Pons (tissue), 1 donor: ENCODE measurements around the gene FAM124A.

ENCODE experiments used
- DNase-seq: peaks from one replicate; pipeline ENCODE4 v3.0.0-alpha.2; 2016; ENCODE audit warnings: low spot score

FAM124A gene

DNA sequence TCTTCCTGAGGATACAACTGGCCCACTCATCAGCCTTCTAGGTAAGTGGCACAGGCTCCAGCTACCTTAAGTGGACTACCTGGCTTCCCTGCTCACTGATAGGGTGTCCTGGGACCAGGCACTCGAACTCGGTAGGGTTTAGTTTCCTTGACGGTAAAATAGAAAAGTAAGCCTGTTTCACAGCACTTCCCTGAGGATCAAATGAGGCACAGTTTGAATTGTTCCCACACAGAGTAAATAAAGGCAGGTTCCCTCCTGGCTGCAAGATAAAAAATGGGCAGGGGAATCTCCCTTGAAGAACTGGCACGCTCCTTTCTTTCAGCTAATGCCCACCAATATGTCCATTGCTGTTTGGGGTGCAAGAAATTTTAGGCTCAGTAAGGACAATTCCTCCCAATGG, 1.1 kb upstream of the FAM124A start:
- no peak for DNase-seq

DNA sequence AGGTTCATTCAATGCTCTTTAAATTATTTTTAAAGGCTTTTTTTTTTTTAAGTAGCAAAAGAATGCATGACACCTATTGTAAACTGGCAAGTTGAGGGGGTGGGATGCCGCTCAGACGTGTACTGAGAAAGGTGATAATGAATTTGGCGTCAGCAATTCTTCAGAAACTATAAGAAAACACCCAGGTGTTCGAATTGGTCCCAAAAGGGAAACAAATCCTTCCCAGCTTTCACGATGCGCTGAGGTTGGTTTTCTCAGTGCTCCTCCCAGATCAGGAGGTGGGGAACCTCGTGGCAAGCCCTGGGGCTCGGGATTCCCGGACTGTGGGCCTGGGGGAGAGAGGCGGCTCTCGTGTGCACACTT, 543 bp upstream of the FAM124A start:
- DNase-seq = no peak

DNA sequence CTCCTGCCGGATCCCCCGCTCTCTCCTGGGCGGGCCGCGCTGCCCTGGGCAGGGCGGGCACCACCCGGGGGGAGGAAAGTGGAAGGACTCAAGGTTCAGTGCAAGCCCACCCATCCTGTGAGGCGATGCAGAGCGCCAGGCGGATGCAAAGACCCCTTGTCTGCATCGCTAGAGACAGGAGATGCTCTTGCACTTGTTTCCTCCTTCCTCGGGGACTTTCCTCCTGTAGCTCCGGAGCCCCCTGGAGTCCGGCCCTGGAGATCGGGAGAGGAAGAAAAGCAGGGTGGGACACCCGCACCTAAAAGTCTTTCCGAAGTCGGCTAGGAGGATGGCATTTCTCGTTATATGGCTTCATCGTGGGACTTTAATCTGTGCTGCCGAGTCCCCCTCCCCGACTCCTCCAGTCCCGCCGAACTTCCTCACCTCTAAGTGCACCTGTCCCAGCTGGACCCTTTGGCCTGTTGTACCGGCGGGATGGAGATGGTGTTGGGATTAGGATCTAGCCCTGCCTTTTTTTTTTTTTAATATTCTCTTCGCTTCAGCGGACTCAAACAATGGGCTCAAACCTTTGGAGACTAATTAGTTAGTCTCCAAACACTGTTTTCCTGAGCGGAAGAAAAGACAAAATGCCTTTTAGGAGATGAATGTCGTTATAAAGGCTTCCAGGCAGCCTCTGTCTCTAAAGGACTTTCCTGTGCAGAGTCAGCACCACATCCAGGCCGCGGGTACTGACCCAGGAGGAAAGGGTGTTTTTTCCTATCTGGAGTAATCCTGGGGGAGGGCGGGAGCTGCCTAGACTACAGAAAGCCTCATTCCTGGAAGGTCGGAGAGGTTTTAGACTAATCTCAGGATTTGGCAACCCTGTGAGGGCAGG, 725 bp downstream of the FAM124A start:
- DNase-seq = no peak

DNA sequence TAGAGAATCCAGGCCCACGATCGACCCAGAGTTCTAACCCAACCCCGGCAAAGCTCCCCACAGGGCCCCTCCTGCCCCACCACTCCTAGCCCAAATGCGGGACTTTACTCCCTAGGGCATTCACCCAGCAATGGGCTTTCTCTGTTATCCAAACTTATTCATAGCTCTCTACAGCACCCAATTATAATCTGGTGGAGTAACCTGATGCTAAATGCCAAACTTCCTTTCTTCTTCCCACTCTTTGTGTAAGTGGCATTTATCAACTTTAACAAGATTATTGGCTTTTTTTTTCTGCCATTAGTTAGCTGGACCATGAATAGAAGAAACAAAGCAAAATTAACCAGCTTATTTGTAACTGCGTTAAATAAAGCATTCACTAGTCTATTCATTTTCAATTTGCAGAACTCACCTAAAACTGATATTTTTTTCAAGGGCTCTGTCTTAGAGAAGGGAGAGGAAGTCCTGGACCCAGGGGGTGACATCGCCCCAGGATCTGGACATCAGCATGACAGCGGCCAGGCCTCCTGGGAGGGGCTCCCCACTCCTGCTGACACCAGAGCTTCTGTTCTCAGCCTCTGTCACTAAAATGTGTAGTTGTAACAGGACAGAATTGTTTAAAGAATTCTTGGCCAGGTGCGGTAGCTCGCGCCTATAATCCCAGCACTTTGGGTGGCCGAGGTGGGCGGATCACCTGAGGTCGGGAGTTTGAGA, 1.5 kb downstream of the FAM124A start:
- DNase-seq = peak; percentile 94

DNA sequence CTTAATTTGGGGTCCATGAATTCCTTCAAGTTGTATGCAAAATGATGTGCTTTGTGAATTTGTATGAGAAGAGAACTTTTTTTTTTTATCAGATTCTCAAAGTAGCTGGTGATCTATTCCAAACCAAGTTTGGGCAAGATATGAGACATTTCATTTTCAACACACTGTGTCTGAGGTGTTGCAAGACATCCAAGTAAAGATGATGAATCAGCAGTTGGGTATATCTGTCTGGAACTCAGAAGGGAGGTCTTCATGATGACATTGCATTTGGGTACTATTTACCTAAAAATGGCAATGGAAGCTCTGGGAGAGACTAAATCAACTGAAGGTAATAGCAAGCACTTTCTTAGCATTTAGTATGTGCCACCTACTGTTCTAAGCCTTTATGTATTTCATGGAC, 2.8 kb downstream of the FAM124A start:
- no peak for DNase-seq

DNA sequence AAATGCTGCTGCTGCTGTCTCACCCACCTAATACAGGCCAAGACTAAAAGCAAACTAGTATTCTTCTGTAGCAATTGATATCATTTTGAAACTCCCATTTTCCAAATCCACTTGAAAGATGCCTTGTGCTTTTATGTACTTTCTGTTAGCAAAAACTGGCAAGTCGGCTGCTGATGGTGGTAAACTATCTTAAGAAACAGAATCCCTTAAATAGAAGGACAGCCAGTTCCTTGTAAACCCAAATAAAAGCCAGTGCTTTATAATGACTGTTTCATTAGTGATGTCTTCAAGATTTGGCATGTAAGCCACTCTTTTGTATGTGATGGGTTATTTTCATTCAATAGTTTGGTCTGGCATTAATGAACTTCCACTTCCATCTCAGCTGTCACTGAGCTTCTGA, 5.2 kb downstream of the FAM124A start:
- peak; percentile 16 for DNase-seq

DNA sequence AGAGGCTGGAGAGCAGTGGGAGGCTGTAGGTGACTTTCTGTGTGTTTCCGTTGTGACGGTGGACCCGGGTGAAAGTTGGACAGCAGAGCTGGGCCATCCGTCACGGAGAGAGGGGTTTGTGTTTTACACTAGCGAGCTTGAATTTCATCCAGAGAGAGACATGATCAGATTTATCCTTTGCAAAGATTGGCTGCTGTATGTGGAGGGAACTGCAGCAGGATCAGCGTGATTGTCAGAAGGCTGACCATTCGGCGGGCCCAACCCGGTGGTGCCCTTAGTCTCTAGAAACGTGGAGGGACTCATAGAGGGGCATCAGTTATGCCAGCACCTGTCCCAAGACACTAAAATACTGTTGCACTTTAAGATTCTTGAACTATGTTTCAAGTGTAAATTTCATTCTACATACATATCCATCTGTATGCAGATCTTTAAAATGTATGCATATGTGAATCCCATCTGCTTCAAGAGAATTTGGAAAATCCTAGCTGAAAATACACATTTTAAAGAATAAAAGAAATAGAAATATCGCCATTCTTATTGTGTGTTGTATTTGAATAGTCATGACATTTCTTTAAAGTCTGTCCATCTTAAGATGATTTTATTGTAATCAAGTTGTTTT, 7.0 kb downstream of the FAM124A start:
- peak; percentile 48 for DNase-seq

DNA sequence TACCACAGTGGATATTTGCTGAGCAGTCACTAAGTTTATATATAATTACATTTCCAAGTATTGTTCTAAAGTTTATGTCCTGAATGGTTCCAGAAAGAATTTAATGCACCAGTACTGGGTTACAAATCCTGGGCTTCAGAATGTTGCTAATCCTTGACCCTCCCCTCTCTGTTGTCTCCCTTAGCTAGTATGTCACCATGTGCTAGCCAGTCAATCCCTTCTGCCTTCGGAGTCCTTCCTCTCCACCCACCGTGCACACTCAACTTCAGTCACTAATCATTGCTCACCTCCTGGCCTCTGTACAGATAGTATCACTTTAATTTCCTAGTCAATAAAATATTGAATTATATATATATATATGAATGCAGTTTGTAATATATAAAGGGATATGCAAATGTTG, 7.5 kb downstream of the FAM124A start:
- no peak for DNase-seq

DNA sequence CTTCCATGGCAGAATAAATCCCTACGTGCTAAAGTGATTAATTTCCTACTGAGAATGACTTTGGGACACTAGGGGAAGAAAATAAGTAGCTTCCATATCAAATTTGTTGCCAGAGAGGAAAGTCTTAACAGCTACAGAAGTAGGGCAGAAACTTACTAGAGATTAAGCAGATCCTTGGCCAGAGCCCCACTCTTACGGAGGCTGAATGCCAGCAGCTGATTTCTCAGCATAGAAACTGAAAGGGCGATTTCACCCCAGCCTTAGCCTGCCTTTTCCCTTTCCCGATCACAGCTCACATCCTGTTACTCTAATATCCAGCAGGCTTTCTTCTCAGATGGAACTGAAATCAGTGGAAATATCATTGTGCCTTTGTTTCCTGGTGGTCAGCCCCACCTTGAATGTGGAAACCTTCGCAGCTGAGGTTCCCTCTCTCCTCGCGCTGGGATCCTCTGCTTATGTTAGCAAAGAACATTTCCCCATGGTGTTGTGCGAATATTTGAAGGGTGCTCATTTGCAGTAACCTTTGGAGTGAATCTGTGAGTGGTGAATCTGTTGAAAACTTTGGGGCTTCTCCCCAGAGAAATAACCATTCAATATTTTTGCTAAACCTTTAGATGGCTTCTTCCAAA, 8.4 kb downstream of the FAM124A start:
- DNase-seq = peak; percentile 84

DNA sequence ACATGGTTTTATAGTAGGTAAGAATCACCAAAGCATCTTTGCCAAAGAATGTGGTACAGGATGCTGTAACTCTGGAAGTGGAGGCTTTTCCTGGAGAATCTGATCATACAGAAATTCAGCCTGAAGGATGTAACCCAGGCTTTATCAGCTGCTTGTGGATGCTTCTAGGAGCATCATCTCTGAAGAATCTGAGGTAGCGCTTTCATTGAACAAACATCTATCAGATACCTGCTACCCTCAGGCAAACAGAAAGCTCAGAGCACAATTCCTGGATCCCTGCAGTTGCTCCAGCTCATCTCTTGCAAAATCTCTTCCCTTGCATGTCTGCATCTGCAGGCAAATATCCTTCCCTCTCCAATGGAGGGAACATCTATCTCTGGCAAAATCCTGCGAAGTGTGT, 9.3 kb downstream of the FAM124A start:
- peak; percentile 19 for DNase-seq

DNA sequence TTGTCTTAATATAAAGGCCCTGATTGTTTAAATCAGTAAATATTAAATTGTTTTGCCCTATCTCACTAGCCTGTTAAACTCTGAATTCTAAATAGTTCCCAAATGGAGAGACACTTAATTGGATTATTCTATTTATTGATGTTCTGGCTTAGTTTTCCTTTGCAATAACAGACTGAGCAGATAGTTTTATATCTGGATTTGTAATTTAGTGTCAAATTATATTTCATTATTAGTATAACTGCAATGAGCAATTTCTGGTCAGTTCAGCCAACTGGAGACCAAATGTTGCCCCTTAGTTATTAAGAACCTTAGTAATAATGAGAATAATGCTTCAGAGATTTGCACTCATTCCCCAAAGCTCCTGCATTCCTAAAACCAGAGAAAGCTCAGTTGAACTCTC, 10.1 kb downstream of the FAM124A start:
- no peak for DNase-seq

DNA sequence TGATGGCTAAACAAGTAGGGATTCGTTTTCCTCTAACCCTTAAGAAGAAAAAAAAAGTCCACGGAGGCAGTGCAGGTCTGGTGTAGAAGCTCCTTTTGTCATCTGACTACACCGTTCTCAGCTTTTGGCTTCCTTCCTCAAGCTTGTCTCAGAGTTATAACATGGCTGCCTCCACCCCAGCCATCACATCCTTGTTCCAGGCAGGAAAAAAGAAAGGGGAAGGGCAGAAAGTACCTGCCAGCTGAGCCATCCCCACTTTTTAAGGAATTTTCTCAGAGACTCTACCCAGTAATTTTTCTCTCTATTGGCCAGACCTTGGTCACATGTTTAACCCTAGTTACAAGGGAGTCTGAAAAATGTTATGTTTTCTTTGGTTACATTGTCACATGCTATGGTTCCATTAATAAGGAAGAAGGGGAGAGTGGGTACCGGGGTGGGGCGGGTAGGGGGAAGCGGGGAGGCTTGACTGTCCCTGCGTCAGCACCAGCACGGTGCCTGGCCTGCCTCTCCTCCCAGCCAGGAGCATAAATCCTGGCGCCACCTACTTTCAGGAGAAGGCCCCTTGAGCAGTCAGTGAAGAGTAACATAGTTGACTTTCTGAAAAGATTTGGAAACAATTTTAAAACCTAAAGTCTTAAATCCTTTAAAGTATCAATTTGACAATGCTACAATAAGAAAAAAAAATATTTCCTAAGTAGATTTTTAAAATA, 11.1 kb downstream of the FAM124A start:
- no peak for DNase-seq

DNA sequence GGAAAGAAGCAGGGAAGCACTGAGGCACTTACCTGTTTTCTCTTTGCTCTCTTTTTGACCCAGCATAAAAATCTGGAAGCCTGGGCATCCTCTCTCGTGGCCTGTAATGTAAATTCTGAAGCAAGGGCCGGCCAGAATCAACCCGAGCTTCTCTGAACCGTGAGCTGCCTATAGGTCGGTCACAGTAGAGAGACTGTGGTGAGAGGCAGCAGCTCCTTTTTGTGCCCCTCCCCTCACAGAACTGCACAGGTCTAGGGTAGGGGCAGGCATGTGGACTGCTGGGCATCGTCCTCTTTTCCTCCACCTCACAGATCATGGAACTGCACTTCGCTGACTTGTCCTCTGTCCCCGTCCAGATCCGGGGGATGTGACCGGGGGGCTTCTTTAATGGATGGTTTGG, 12.5 kb downstream of the FAM124A start:
- no peak for DNase-seq

DNA sequence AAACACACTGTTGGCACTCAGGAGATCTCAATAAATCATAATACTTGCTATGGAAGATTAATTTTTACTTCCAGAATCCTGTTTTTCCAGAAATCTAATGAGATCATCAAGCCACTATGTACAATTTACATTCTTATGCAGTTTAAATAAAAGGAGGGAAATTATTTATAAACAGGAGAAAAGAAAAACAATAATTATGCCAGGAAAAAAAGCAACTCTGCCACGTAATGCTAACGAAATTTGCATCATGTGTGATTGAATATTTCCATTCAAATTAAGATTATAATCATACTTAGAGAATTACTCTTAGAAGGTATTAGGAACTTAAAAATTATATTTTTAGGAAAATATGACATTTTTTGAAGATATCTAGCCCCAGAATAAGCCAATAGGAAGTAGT, 13.0 kb downstream of the FAM124A start:
- DNase-seq = peak; percentile 1

DNA sequence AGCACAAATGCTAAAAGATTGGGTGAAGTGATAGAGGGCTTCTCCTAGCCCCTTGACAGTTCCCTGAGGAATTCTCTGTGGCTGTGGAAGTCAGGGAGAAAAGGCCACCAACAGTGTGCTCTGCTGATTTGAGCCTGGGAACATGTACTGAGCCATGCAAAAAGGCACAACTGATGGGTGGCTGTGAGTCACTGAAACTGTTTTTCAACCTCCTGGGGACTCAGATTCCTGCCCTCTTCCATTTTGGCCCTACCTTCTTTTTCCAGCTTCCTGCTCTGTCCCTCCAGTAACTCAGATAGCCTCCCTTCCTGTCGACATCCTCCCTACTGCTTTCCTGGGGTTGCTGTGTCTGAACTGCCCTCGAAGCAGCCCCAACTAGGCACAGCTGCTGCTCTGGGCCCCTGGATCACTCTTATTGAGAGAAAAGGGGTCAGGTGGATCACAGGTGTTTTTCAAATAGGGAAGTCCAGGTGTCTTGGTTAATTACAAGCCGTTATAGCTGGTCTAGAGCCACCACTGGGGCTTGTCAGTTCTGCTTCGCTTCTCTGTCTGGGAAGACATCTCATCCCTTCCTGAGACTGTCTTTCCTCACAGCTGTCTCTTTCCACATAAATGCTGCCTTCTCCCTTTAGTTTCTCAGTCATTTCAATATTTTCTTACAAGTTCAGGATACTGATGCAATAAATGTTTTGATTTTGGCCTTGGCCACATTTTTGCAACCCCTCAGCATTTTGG, 13.7 kb downstream of the FAM124A start:
- peak; percentile 15 for DNase-seq

DNA sequence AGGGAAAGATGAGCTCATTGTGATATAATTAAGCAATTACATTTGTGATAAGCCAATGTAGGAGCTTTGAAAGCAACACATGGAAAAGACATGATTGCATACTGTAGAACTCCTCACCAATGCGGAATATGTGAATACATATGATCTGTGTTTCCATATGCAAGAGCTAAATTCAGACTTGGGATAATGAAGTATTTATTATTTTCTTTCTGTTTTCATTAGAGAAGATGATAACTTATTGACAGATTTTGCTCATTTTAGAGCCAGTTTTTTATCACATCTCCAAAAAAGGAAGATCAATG, 14.2 kb downstream of the FAM124A start:
- no peak for DNase-seq

DNA sequence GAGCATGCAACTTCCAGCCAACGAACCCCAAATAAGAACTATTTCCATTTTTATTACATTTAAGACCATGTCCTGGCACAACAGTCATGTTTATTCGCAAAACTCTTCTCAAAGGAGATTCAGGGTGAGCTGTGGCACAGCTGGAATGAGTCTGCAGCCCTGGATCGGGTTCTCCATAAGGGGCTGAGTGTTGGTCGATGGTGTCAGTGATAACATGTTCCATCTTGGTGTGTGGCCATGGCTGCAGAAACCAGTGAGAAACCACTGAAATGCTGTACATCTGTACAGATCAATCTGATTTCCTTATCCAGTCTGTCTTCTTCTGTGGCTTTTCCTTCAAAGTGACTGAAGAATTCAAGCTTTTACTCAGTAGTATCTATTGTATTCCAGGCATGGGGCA, 15.2 kb downstream of the FAM124A start:
- DNase-seq = no peak

DNA sequence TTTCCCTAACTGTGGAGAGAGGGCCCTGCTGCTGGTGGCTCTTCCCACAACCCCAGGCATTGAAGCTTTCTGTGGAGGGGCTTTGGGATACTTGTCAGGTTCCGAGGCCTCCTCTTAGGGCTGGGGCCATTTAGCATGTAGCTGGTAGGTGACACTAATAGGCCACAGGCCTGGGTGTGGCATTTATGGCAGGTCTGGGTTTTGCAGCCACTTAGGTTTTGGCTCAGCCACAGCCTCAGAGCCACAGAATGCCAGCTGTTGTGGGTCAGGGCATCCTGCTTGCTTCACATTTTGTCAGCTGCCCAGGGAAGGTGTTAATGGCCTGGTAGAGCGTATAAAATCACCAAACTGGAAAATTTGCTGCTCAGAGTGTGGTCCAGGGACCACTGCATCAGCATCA, 15.7 kb downstream of the FAM124A start:
- no peak for DNase-seq

DNA sequence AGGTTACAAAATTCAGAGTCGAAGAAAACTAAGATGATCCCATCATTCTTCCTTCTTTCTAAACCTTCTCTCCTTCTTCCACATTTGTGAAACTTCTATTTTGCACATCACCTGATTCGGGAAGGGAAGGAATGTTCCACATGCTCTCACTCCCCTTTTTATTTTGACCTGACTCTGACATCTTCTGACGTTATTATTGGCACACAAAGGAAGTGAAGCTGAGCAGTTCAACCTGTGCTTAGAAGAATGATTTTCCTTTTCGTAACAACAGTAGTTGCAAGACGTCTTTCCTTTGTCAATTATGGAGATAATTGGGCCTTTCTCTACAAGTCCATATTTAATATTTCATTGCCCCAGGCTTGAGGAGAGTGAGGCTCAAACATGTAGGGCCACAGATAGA, 18.0 kb downstream of the FAM124A start:
- DNase-seq = no peak

DNA sequence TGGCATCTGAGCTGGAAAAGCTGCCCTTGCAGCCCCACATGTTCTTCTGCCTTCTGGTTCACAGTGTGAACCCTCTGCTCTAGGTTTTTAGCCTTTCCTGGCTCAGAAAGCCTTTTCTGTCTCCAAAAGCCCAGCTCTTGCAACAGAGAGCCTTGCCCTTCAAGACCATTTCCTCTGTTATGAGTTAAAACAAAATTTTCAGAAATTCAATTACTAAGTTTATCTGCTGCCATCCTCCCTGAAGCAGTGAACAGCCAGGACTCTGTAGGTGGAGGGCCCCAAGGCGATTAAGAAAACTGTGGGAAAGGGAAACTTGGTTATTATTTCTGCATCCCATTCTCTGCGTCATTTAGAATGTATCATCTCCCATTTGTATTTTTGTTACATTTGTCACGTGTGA, 18.8 kb downstream of the FAM124A start:
- DNase-seq = no peak

DNA sequence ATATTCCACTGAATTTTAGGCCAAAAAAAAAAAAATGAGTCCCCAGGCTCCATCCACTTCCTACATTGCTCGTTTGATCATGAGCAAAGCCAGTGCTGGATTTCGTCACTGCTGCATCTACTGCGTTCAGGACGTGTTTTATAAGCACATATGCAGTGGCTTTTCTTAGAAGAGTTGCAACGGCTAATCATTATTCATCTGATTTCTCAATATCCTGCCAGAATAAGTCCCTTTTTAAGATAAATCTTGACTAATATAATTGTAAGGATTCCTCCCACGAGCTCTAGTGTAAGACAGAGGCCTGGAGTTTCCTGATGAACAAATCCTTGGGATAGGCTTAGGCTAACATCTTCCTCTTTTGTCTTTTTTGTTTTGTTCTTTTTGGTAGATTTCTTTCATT, 19.5 kb downstream of the FAM124A start:
- DNase-seq = no peak

DNA sequence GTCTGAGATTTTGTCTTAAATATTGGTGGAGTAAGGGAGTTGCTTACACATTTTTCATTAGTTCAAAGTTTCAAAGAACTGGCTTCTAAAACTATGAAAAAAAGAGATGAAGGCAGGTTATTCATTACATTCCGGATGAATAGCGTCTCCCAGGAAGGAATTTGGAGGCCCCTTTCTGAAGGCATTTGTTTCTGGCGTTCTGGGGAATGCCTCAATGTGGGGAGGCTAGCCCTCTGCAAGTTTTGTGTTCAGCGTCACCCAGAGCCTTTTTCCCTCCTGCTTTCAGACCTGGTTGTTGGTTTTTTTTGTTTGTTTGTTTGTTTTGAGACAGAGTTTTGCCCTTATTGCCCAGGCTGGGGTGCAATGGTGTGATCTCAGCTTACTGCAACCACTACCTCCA, 21.0 kb downstream of the FAM124A start:
- no peak for DNase-seq
